Measurements from ENCODE around the gene NBPF14. TPM values are rescaled to one million over a fixed set of nuclear protein-coding genes. Genes with fewer than 3 reads are reported as not detected.
"Not testable (repeated sequence)": the region's sequence is repeated elsewhere in the genome, so short reads cannot be mapped to it uniquely, and the experiment has no call there.

The NBPF14 gene, protein sequence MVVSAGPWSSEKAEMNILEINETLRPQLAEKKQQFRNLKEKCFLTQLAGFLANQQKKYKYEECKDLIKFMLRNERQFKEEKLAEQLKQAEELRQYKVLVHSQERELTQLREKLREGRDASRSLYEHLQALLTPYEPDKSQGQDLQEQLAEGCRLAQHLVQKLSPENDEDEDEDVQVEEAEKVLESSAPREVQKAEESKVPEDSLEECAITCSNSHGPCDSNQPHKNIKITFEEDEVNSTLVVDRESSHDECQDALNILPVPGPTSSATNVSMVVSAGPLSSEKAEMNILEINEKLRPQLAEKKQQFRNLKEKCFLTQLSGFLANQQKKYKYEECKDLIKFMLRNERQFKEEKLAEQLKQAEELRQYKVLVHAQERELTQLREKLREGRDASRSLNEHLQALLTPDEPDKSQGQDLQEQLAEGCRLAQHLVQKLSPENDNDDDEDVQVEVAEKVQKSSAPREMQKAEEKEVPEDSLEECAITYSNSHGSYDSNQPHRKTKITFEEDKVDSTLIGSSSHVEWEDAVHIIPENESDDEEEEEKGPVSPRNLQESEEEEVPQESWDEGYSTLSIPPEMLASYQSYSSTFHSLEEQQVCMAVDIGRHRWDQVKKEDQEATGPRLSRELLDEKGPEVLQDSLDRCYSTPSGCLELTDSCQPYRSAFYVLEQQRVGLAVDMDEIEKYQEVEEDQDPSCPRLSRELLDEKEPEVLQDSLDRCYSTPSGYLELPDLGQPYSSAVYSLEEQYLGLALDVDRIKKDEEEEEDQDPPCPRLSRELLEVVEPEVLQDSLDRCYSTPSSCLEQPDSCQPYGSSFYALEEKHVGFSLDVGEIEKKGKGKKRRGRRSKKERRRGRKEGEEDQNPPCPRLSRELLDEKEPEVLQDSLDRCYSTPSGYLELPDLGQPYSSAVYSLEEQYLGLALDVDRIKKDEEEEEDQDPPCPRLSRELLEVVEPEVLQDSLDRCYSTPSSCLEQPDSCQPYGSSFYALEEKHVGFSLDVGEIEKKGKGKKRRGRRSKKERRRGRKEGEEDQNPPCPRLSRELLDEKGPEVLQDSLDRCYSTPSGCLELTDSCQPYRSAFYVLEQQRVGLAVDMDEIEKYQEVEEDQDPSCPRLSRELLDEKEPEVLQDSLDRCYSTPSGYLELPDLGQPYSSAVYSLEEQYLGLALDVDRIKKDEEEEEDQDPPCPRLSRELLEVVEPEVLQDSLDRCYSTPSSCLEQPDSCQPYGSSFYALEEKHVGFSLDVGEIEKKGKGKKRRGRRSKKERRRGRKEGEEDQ (N-terminal part only)
- 15.2 and 17.0 TPM in 2 replicates for total RNA-seq
- long read RNA-seq, partial matches to known transcripts, result 5 of 8 reads
- long read RNA-seq, other reads (novel, unspliced or antisense), result 3 of 8 reads

DNA sequence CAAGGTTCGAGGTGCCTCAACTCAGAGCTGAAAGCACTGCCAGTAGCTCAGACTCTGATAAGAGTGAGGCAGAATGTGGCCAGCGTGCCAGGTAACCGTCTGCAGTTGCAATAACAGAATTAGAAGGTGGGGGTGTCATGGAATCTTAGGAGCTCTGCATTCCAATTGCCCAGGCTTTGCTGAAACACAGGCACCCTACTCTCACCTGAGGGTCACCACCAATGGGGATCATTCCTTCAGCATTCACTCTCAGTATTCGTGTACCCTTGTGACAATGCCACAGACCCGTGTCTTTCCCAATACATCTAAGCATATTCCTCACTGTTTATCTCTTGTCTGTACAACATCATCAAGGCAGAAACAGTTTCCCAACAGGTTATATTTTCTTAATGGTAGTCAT, at the start of gene NBPF14:
Gene NBPF14, minus strand, starts transcription at position 101 of the 400 bp plus-strand sequence. CDS start 294 bp downstream, outside the sequence.
- not testable (repeated sequence) for H3K9me3 Mint-ChIP-seq; DNase-seq (ENCODE audit: low read depth, low spot score); H3K4me1 Mint-ChIP-seq; H3K27me3 Mint-ChIP-seq (ENCODE audit: low read depth); H3K4me3 Mint-ChIP-seq; H3K36me3 Mint-ChIP-seq (ENCODE audit: low read depth); H3K27ac Mint-ChIP-seq (ENCODE audit: unreplicated experiment)

DNA sequence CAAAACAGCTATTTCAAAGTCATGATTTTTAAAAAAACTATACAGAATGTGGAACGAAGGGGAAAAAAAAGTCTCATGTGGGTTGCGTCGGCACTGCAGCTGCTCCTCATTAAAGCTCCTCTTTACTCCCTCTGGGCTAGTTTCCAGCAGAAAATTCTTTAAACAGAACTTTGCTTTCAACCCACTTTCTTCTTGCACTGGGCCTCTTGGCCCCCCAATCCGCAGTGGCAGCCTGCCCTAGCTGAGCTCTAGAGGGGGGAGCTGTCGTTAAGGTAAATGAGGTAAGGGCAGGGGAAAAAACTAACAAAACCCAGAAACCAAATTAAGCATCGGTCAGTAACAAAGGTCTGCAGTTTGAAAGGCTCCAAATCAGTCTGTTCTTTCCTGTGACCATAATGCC, 29.6 kb upstream of the NBPF14 start:
- H3K9me3 Mint-ChIP-seq; DNase-seq (ENCODE audit: low read depth, low spot score); H3K4me1 Mint-ChIP-seq; H3K4me3 Mint-ChIP-seq; H3K27ac Mint-ChIP-seq (ENCODE audit: unreplicated experiment); H3K27me3 Mint-ChIP-seq (ENCODE audit: low read depth); H3K36me3 Mint-ChIP-seq (ENCODE audit: low read depth): not testable (repeated sequence)

DNA sequence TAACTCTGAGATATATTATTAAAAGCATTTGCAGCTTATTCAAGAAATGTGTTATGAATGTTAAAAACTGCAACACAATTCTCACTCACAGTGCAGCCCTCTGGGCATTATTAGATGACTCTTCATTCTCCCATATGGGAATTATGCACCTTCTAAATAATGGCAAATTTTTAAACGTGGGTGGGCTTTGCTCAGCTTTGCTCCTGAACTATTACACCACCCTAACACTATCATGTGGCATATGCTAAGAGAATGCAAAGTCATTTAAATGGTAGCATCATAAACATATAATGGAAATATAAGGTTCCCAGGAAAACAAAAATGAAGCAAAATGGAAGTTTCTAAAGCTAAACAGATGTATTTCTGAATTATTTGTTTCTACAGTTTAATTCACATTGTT, 22.4 kb upstream of the NBPF14 start:
- not testable (repeated sequence) for H3K27me3 Mint-ChIP-seq (ENCODE audit: low read depth); H3K4me3 Mint-ChIP-seq; DNase-seq (ENCODE audit: low read depth, low spot score); H3K4me1 Mint-ChIP-seq; H3K9me3 Mint-ChIP-seq; H3K36me3 Mint-ChIP-seq (ENCODE audit: low read depth); H3K27ac Mint-ChIP-seq (ENCODE audit: unreplicated experiment)

DNA sequence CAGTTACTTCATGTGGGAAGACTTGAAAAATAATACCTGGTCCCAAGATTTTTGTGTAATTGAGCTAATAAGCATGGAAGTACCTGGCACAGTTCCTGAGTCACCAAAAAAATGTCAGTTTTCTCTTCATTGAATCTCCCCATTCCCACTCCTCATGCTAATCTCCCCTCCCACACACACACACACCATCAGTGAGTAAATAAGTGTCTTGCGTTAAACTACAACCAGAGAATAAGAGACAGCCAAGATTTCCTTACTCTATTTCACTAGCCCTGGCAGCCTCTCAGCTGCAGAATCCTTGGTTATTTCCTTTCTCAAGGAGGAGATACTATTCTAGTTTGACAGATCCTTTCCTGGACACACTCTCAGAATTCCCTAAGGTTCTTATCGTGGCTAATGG, 9.5 kb upstream of the NBPF14 start:
- not testable (repeated sequence) for H3K36me3 Mint-ChIP-seq (ENCODE audit: low read depth); H3K4me1 Mint-ChIP-seq; H3K9me3 Mint-ChIP-seq; H3K27ac Mint-ChIP-seq (ENCODE audit: unreplicated experiment); H3K27me3 Mint-ChIP-seq (ENCODE audit: low read depth); H3K4me3 Mint-ChIP-seq; DNase-seq (ENCODE audit: low read depth, low spot score)

DNA sequence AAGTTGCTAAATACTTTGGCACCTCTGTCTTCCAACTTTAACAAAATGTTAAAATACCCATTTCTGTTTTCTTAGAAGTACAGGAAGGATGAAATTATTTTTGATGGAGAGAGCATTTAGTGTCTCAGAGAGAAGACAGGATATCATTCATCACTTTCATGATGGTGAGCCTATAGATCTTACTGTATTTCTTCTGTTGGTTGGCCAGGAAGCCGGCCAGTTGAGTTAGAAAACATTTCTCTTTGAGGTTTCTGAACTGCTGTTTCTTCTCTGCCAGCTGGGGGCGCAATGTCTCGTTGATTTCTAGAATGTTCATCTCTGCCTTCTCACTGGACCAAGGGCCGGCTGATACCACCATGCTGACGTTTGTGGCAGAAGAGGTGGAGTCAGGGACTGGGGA, 451 bp downstream of the NBPF14 start:
- not testable (repeated sequence) for DNase-seq (ENCODE audit: low read depth, low spot score); H3K27me3 Mint-ChIP-seq (ENCODE audit: low read depth); H3K4me3 Mint-ChIP-seq; H3K4me1 Mint-ChIP-seq; H3K27ac Mint-ChIP-seq (ENCODE audit: unreplicated experiment); H3K9me3 Mint-ChIP-seq; H3K36me3 Mint-ChIP-seq (ENCODE audit: low read depth)

DNA sequence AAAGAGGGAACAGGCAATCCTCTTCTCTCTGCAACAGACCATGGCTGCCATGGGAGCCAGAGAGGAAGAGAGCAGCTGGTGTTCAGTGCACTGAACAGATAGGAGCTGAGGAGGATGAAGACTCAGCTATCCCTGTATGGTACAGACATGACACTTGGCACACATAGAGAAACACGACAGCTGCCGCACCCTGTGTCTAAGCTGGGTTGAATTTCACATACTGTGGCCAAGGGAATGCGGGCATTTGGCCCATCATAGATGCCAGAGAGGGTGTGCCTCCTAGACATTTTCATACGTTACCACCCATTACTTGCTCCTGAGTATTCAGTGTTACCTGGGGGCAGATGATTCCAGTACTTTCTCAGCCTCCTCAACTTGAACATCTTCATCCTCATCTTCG, 4.7 kb downstream of the NBPF14 start:
- H3K27me3 Mint-ChIP-seq (ENCODE audit: low read depth); H3K36me3 Mint-ChIP-seq (ENCODE audit: low read depth); DNase-seq (ENCODE audit: low read depth, low spot score); H3K9me3 Mint-ChIP-seq; H3K4me3 Mint-ChIP-seq; H3K4me1 Mint-ChIP-seq; H3K27ac Mint-ChIP-seq (ENCODE audit: unreplicated experiment): not testable (repeated sequence)

DNA sequence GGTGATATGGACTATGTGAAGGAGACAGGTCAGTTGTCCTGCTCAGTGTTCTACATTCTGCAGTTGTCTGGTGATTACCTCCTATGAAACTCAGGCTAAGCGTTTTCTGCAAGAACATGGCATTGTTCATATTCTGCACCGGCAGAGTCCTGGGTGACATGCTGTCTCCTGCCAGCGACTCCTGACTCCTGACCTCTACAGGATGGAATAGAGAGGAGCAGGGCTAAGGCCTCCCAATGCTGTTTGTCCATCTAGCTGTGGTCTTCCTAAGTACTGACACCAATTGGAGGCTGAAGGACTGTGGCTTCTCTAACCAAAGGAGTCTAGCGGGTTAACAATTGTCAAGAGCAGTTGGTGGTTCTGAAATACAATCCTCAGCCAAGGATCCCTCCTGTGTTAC, 63.7 kb downstream of the NBPF14 start:
- H3K4me3 Mint-ChIP-seq; H3K27ac Mint-ChIP-seq (ENCODE audit: unreplicated experiment); H3K9me3 Mint-ChIP-seq; H3K4me1 Mint-ChIP-seq; H3K36me3 Mint-ChIP-seq (ENCODE audit: low read depth); H3K27me3 Mint-ChIP-seq (ENCODE audit: low read depth); DNase-seq (ENCODE audit: low read depth, low spot score): not testable (repeated sequence)

DNA sequence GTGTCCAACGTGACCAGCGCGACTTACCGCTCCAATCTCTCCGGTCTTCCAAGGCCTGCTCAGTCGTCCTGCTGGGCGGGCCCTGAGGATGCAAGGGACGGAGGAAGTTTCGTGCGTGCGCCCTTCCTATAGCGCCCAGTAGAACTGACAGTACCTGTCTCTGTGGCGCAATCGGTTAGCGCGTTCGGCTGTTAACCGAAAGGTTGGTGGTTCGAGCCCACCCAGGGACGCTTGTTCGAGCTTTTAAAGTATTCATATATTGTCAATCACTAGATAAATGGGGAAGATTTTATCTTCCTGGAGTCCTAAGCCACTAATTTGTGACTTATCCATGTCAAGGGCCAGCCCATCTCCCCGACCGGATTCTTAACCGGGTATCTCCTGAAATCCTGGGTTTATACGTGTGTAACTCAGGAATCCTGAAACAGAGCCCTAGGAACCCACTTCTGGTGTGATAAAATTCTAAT, 66.7 kb downstream of the NBPF14 start:
- H3K27me3 Mint-ChIP-seq (ENCODE audit: low read depth); H3K27ac Mint-ChIP-seq (ENCODE audit: unreplicated experiment); H3K9me3 Mint-ChIP-seq; H3K4me1 Mint-ChIP-seq; H3K36me3 Mint-ChIP-seq (ENCODE audit: low read depth): not testable (repeated sequence)
- peak; percentile 9 for DNase-seq (ENCODE audit: low read depth, low spot score)
- peak overlapping the region; percentile 90 for H3K4me3 Mint-ChIP-seq

DNA sequence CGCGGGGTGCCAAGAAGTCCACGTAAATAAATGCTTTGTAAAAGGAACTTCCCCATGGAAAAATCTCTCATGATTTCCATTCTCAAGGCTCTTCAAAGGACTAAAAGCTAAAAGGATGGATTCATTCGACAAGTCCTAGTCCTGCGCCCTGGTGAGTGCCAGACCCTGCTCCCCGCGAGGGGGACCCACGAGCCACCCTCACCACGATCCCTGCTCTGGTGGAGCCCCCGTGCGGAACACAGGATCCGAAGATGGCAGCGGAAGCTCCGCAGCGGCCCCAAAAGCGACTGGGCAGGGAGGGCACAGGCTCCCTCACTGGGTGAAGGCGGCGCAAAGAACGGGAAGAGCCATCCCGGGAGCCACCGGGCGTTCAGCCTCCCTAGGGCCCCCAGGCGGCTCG, 67.2 kb downstream of the NBPF14 start:
- not testable (repeated sequence) for H3K36me3 Mint-ChIP-seq (ENCODE audit: low read depth); H3K27me3 Mint-ChIP-seq (ENCODE audit: low read depth); H3K9me3 Mint-ChIP-seq; DNase-seq (ENCODE audit: low read depth, low spot score); H3K4me1 Mint-ChIP-seq; H3K4me3 Mint-ChIP-seq; H3K27ac Mint-ChIP-seq (ENCODE audit: unreplicated experiment)
- TF ChIP-seq, protein P1, sequence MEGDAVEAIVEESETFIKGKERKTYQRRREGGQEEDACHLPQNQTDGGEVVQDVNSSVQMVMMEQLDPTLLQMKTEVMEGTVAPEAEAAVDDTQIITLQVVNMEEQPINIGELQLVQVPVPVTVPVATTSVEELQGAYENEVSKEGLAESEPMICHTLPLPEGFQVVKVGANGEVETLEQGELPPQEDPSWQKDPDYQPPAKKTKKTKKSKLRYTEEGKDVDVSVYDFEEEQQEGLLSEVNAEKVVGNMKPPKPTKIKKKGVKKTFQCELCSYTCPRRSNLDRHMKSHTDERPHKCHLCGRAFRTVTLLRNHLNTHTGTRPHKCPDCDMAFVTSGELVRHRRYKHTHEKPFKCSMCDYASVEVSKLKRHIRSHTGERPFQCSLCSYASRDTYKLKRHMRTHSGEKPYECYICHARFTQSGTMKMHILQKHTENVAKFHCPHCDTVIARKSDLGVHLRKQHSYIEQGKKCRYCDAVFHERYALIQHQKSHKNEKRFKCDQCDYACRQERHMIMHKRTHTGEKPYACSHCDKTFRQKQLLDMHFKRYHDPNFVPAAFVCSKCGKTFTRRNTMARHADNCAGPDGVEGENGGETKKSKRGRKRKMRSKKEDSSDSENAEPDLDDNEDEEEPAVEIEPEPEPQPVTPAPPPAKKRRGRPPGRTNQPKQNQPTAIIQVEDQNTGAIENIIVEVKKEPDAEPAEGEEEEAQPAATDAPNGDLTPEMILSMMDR (conservative IDR thresholded peaks at IDR 0.05), result peak; percentile 38

DNA sequence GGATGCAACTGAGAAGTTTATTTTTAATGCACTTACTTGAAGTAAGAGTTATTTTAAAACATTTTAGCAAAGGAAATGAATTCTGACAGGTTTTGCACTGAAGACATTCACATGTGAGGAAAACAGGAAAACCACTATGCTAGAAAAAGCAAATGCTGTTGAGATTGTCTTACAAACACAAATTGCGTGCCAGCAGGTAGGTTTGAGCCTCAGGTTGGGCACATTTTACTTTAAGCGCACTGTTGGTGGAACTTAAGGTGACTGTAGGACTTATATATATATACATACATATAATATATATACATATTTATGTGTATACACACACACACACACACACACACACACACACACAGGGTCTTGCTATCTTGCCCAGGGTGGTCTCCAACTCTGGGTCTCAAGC, 69.2 kb downstream of the NBPF14 start:
- not testable (repeated sequence) for H3K9me3 Mint-ChIP-seq; DNase-seq (ENCODE audit: low read depth, low spot score); H3K4me3 Mint-ChIP-seq; H3K36me3 Mint-ChIP-seq (ENCODE audit: low read depth); H3K27ac Mint-ChIP-seq (ENCODE audit: unreplicated experiment)
- H3K4me1 Mint-ChIP-seq, result peaks cover 14% of the 10 kb centered on the region
- H3K27me3 Mint-ChIP-seq (ENCODE audit: low read depth), result peaks cover 13% of the 10 kb centered on the region

DNA sequence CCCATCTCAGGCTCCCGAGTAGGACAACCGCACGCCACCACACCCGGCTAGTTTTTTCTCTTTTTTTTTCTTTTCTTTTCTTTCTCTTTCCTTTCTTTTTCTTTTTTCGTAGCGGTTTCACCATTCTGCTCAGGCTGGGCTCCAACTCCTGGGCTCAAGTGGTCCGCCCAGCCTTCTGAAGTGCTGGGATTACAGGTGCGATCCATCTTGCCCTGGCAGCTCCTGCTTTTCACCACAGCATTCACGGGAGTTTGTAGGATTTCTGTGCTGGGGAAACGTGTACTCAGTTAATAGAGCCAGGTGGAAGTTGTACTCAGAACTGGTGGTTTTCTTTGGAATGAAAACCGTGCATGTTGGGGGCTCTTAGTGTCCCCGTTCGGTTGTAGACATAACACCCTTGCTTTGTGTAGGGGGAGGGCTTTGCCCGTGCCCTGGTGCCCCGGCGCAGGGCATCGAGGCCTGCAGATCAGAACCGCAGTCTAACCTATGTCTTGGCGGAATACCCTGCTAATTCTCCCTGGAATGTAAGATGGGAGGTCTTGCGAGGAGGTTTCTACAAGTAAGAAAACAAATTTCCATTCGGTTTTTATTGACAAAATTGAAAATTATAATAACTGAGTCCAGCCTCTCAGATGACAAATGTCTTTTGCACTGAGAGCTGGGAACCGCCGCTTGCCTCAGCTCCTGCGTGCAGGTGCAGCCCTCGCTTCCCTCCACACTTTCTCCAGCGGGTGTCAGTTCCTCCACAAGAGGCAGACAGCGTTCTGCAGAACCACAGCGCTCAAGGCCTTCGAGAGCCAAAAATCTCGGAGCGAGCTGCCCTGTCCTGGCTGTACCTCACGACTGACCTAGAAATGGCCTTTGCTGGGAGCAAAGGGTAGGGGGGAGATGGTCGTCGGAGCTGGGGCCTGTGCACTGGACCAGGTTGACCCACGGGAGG, 72.3 kb downstream of the NBPF14 start:
- not testable (repeated sequence) for H3K9me3 Mint-ChIP-seq; DNase-seq (ENCODE audit: low read depth, low spot score); H3K36me3 Mint-ChIP-seq (ENCODE audit: low read depth); H3K27ac Mint-ChIP-seq (ENCODE audit: unreplicated experiment); H3K27me3 Mint-ChIP-seq (ENCODE audit: low read depth)
- Mint-ChIP-seq H3K4me3 (peak overlapping the region; percentile 87), H3K4me1 (peaks cover 11% of the 10 kb centered on the region)
